Tibial artery (tissue), 4 donors: ENCODE results near the gene SYT8.

ENCODE experiments used
- DNase-seq, 2 donors: peaks; one replicate each; pipeline ENCODE4 v3.0.0-alpha.2; 2019
- H3K27ac ChIP-seq, 2 donors: fragments of 200-600 bp; sonication (generic) in 1 of 2; 1 replicate in 1 of 2; 2 replicates in 1 of 2; pipeline ENCODE4 v1.5.1; 2018 to 2019; ENCODE audit warnings: mild to moderate bottlenecking in 1 of 2
- H3K27me3 ChIP-seq, 2 donors: fragments of 200-600 bp; sonication (generic) in 1 of 2; one replicate each; pipeline versions ENCODE4 v1.5.1 to v1.6.0; 2016 to 2019
- H3K36me3 ChIP-seq, 3 donors: fragments of 200-600 bp; sonication (generic) in 2 of 3; one replicate each; pipeline ENCODE4 v1.5.1; 2016 to 2019; ENCODE audit warnings: mild to moderate bottlenecking in 2 of 3
- H3K4me1 ChIP-seq, 4 donors: fragments of 200-600 bp; sonication (generic) in 2 of 4; 1 replicate in 3 of 4; 2 replicates in 1 of 4; pipeline ENCODE4 v1.5.1; 2016 to 2019
- H3K4me3 ChIP-seq, 2 donors: fragments of 200-600 bp; sonication (generic) in 1 of 2; 1 replicate in 1 of 2; 2 replicates in 1 of 2; pipeline ENCODE4 v1.5.1; 2018 to 2019; ENCODE audit warnings: mild to moderate bottlenecking in 2 of 2
- H3K9me3 ChIP-seq, 3 donors: fragments of 200-600 bp; sonication (generic) in 1 of 3; one replicate each; pipeline ENCODE4 v1.5.1; 2016 to 2019
- CTCF ChIP-seq, 2 experiments: fragments of 200-600 bp in 1 of 2; fragments of 450-650 bp in 1 of 2; IDR thresholded peaks; one replicate each; pipeline ENCODE4 v1.5.1; 2017 to 2019; ENCODE audit warnings: antibody characterized with exemption in 2 of 2, mild to moderate bottlenecking in 1 of 2, moderate library complexity in 1 of 2
- intact Hi-C: fragments of 100-400 bp; cut with DNase I; formaldehyde crosslinking; loops from one replicate; pipeline ENCODE4 v1.15.0; 2023; ENCODE audit warnings: low total_unique reads

SYT8 gene

GRCh38 chr11:1854949-1855885 lies 20.4 kb downstream of the SYT8 start:
- no peak for TF ChIP-seq CTCF (IDR thresholded peaks at IDR 0.05)
- no peak overlapping the region for H3K27ac ChIP-seq
- no peaks in the 10 kb centered on the region for H3K9me3 ChIP-seq
- no peaks in the 10 kb centered on the region for H3K4me1 ChIP-seq
- no peak overlapping the region for H3K4me3 ChIP-seq
- H3K27me3 ChIP-seq = no peaks in the 10 kb centered on the region
- no peaks in the 10 kb centered on the region for H3K36me3 ChIP-seq
- DNase-seq = no peak
- intact Hi-C loops = no loop called here

GRCh38 chr11:1855886-1856265 lies 21.1 kb downstream of the SYT8 start:
- Histone ChIP-seq H3K27ac (no peak overlapping the region), H3K4me3 (no peak overlapping the region), H3K27me3 (no peaks in the 10 kb centered on the region), H3K4me1 (no peaks in the 10 kb centered on the region), H3K9me3 (no peaks in the 10 kb centered on the region), H3K36me3 (no peaks in the 10 kb centered on the region)
- intact Hi-C loops = no loop called here
- no peak for TF ChIP-seq CTCF (IDR thresholded peaks at IDR 0.05)
- no peak for DNase-seq

GRCh38 chr11:1856306-1857005 lies 21.7 kb downstream of the SYT8 start:
- no peaks in the 10 kb centered on the region for H3K4me1 ChIP-seq
- intact Hi-C loops = no loop called here
- DNase-seq = no peak

GRCh38 chr11:1857064-1857463 lies 22.3 kb downstream of the SYT8 start:
- no peak for TF ChIP-seq CTCF (IDR thresholded peaks at IDR 0.05)
- Histone ChIP-seq H3K9me3 (no peaks in the 10 kb centered on the region), H3K27ac (no peak overlapping the region), H3K36me3 (no peaks in the 10 kb centered on the region), H3K4me3 (no peak overlapping the region), H3K4me1 (no peaks in the 10 kb centered on the region), H3K27me3 (no peaks in the 10 kb centered on the region)
- no peak for DNase-seq
- intact Hi-C loops = no loop called here

More at GRCh38 chr11:1856306-1857005, 21.7 kb downstream of the SYT8 start:
- H3K9me3 ChIP-seq = no peaks in the 10 kb centered on the region
- H3K27me3 ChIP-seq = no peaks in the 10 kb centered on the region
- no peak for TF ChIP-seq CTCF (IDR thresholded peaks at IDR 0.05)
- H3K36me3 ChIP-seq = no peaks in the 10 kb centered on the region
- H3K4me3 ChIP-seq = no peak overlapping the region
- H3K27ac ChIP-seq = no peak overlapping the region

GRCh38 chr11:1858154-1858553 lies 23.4 kb downstream of the SYT8 start:
- H3K4me3 ChIP-seq = no peak overlapping the region
- no peaks in the 10 kb centered on the region for H3K27me3 ChIP-seq
- no peak overlapping the region for H3K27ac ChIP-seq
- intact Hi-C loops = no loop called here
- DNase-seq = no peak
- H3K4me1 ChIP-seq = peaks cover 0 to 7% (median 5%) of the 10 kb centered on the region in 4 donors
- TF ChIP-seq CTCF (IDR thresholded peaks at IDR 0.05) = no peak
- H3K36me3 ChIP-seq = no peaks in the 10 kb centered on the region
- no peaks in the 10 kb centered on the region for H3K9me3 ChIP-seq
